ENCODE data around the gene CBX8. TPM values are rescaled to one million over a fixed set of nuclear protein-coding genes. Genes with fewer than 3 reads are reported as not detected.

Gene CBX8
- total and polyA plus RNA-seq, 3 experiments from 2014 or later: 0.91 to 2.2 (median 1.9) TPM

GRCh38 chr17:79803997-79804855 lies 7.3 kb upstream of the CBX8 start:
- Mint-ChIP-seq H3K4me1 (peaks cover 26 to 50% (median 32%) of the 10 kb centered on the region in 3 donors), H3K4me3 (peak overlapping the region; percentile 42 to 75 (median 62)), H3K27ac (peak overlapping the region in 6 of 8 donors; percentile 40 to 93 (median 60)), H3K9me3 (peaks cover 0 to 6% (median 3%) of the 10 kb centered on the region in 5 donors), H3K36me3 (no peaks in the 10 kb centered on the region), H3K27me3 (peaks cover 77 to 85% of the 10 kb centered on the region in 2 donors)
- peak in 1 of 5 donors; percentile 42 for DNase-seq
- Histone ChIP-seq H3K36me3 (ENCODE audit: insufficient read depth, low read length) (no peaks in the 10 kb centered on the region), H3K4me3 (ENCODE audit: low read length) (no peak overlapping the region), H3K9me3 (ENCODE audit: low read length) (no peaks in the 10 kb centered on the region), H3K4me1 (ENCODE audit: insufficient read depth, low read length) (peaks cover 56% of the 10 kb centered on the region), H3K27me3 (ENCODE audit: insufficient read depth, low read length, poor library complexity, severe bottlenecking) (peaks cover 99% of the 10 kb centered on the region), H3K27ac (ENCODE audit: low read depth, low read length) (no peak overlapping the region)
- CTCF ChIA-PET: interaction anchor here (1.1 to 2.5 kb wide), 3 partner anchors 30 to 38 kb away, joined by 3 to 7 read pairs (median 7); partner anchors contain the start of gene CBX4
- POLR2A ChIA-PET: interaction anchor here (0.9 to 2.5 kb wide), 3 partner anchors 8 to 36 kb away, joined by 3 to 15 read pairs (median 7); partner anchors contain the start of gene CBX4

GRCh38 chr17:79803421-79803996 lies 6.6 kb upstream of the CBX8 start:
- Mint-ChIP-seq H3K36me3 (no peaks in the 10 kb centered on the region), H3K27me3 (peaks cover 77 to 83% of the 10 kb centered on the region in 2 donors), H3K4me3 (peak overlapping the region in 5 of 7 donors; percentile 26 to 75 (median 28)), H3K4me1 (peaks cover 27 to 52% (median 33%) of the 10 kb centered on the region in 3 donors), H3K27ac (peak overlapping the region in 2 of 8 donors; percentile 43 to 64), H3K9me3 (peaks cover 0 to 6% (median 3%) of the 10 kb centered on the region in 5 donors)
- Histone ChIP-seq H3K4me3 (ENCODE audit: low read length) (no peak overlapping the region), H3K9me3 (ENCODE audit: low read length) (no peaks in the 10 kb centered on the region), H3K27me3 (ENCODE audit: insufficient read depth, low read length, poor library complexity, severe bottlenecking) (peaks cover 99% of the 10 kb centered on the region), H3K4me1 (ENCODE audit: insufficient read depth, low read length) (peaks cover 62% of the 10 kb centered on the region), H3K27ac (ENCODE audit: low read depth, low read length) (peak overlapping the region; percentile 43), H3K36me3 (ENCODE audit: insufficient read depth, low read length) (no peaks in the 10 kb centered on the region)
- POLR2A ChIA-PET: interaction anchor here (1.8 to 2.5 kb wide), 2 partner anchors 9 to 36 kb away, joined by 7 to 15 read pairs; partner anchors contain the start of gene CBX4
- no peak for DNase-seq
- CTCF ChIA-PET: interaction anchor here (0.9 to 2.5 kb wide), 3 partner anchors 31 to 38 kb away, joined by 3 to 7 read pairs (median 7); partner anchors contain the start of gene CBX4

- POLR2A ChIA-PET: interaction anchor here (2.5 kb wide), 1 partner anchor 37 kb away, joined by 15 read pairs; the partner anchor contains the start of gene CBX4
Measured at GRCh38 chr17:79802736-79803420, 6.0 kb upstream of the CBX8 start.

GRCh38 chr17:79802039-79802735 lies 5.3 kb upstream of the CBX8 start:
- no peak overlapping the region for H3K27ac ChIP-seq (ENCODE audit: low read depth, low read length)
- H3K4me3 ChIP-seq (ENCODE audit: low read length): no peak overlapping the region
- Mint-ChIP-seq H3K27me3 (peaks cover 69 to 73% of the 10 kb centered on the region in 2 donors), H3K9me3 (peaks cover 0 to 6% (median 3%) of the 10 kb centered on the region in 5 donors), H3K27ac (peak overlapping the region in 2 of 8 donors; percentile 47 to 77), H3K4me1 (peaks cover 29 to 57% (median 36%) of the 10 kb centered on the region in 3 donors), H3K36me3 (no peaks in the 10 kb centered on the region), H3K4me3 (peak overlapping the region in 5 of 7 donors; percentile 8 to 59 (median 28))
- H3K9me3 ChIP-seq (ENCODE audit: low read length): no peaks in the 10 kb centered on the region
- no peak for DNase-seq
- CTCF ChIA-PET: interaction anchor here (4.4 kb wide), 1 partner anchor 38 kb away, joined by 14 read pairs; the partner anchor contains the start of gene CBX4
- H3K4me1 ChIP-seq (ENCODE audit: insufficient read depth, low read length): peaks cover 70% of the 10 kb centered on the region
- H3K36me3 ChIP-seq (ENCODE audit: insufficient read depth, low read length): no peaks in the 10 kb centered on the region
- POLR2A ChIA-PET: interaction anchor here (0.7 to 2.0 kb wide), 2 partner anchors 34 to 37 kb away, joined by 6 to 7 read pairs; partner anchors contain the start of gene CBX4
- H3K27me3 ChIP-seq (ENCODE audit: insufficient read depth, low read length, poor library complexity, severe bottlenecking): peaks cover 94% of the 10 kb centered on the region

More at GRCh38 chr17:79802736-79803420, 6.0 kb upstream of the CBX8 start:
- Histone ChIP-seq H3K4me3 (ENCODE audit: low read length) (no peak overlapping the region), H3K4me1 (ENCODE audit: insufficient read depth, low read length) (peaks cover 69% of the 10 kb centered on the region), H3K9me3 (ENCODE audit: low read length) (no peaks in the 10 kb centered on the region), H3K27me3 (ENCODE audit: insufficient read depth, low read length, poor library complexity, severe bottlenecking) (peaks cover 99% of the 10 kb centered on the region), H3K36me3 (ENCODE audit: insufficient read depth, low read length) (no peaks in the 10 kb centered on the region), H3K27ac (ENCODE audit: low read depth, low read length) (peak overlapping the region; percentile 43)
- Mint-ChIP-seq H3K4me1 (peaks cover 29 to 56% (median 36%) of the 10 kb centered on the region in 3 donors), H3K27ac (peak overlapping the region in 2 of 8 donors; percentile 24 to 77), H3K4me3 (peak overlapping the region in 3 of 7 donors; percentile 28 to 82 (median 40)), H3K36me3 (no peaks in the 10 kb centered on the region), H3K9me3 (peaks cover 0 to 6% (median 3%) of the 10 kb centered on the region in 5 donors), H3K27me3 (peaks cover 75 to 80% of the 10 kb centered on the region in 2 donors)
- no peak for DNase-seq
- CTCF ChIA-PET: interaction anchor here (0.9 to 2.5 kb wide), 2 partner anchors 37 to 39 kb away, joined by 3 to 7 read pairs; partner anchors contain the start of gene CBX4

GRCh38 chr17:79801156-79802038 lies 4.5 kb upstream of the CBX8 start:
- H3K4me1 Mint-ChIP-seq: peaks cover 34 to 63% (median 38%) of the 10 kb centered on the region in 3 donors

More at GRCh38 chr17:79801156-79802038, 4.5 kb upstream of the CBX8 start:
- Mint-ChIP-seq H3K36me3 (peaks cover 0 to 2% (median 0%) of the 10 kb centered on the region in 3 donors), H3K9me3 (peaks cover 0 to 6% (median 3%) of the 10 kb centered on the region in 5 donors), H3K27me3 (peaks cover 61 to 70% of the 10 kb centered on the region in 2 donors), H3K27ac (peak overlapping the region in 2 of 8 donors; percentile 53 to 84), H3K4me3 (peak overlapping the region in 4 of 7 donors; percentile 8 to 59 (median 40))
- ChIA-PET CTCF (interaction anchor here (4.4 to 5.0 kb wide), 2 partner anchors 10 to 39 kb away, joined by 14 to 24 read pairs; partner anchors contain the start of gene CBX4), POLR2A (interaction anchor here (0.6 to 2.0 kb wide), 5 partner anchors 11 to 196 kb away, joined by 3 to 7 read pairs (median 6); partner anchors contain the start of gene CBX4)
- DNase-seq: no peak
- Histone ChIP-seq H3K4me3 (ENCODE audit: low read length) (no peak overlapping the region), H3K27ac (ENCODE audit: low read depth, low read length) (no peak overlapping the region), H3K27me3 (ENCODE audit: insufficient read depth, low read length, poor library complexity, severe bottlenecking) (peaks cover 86% of the 10 kb centered on the region), H3K36me3 (ENCODE audit: insufficient read depth, low read length) (no peaks in the 10 kb centered on the region), H3K4me1 (ENCODE audit: insufficient read depth, low read length) (peaks cover 72% of the 10 kb centered on the region), H3K9me3 (ENCODE audit: low read length) (no peaks in the 10 kb centered on the region)
